GM18517 (cell line): Measurements from ENCODE around the gene KCNQ1.

Source experiments
- ATAC-seq: cut with Tn5 transposase; IDR thresholded peaks from one replicate; pipeline ENCODE4 v1.9.1; 2021; ENCODE audit warnings: mild to moderate bottlenecking, moderate library complexity; ENCODE audit not compliant: unreplicated experiment

The KCNQ1 gene

DNA sequence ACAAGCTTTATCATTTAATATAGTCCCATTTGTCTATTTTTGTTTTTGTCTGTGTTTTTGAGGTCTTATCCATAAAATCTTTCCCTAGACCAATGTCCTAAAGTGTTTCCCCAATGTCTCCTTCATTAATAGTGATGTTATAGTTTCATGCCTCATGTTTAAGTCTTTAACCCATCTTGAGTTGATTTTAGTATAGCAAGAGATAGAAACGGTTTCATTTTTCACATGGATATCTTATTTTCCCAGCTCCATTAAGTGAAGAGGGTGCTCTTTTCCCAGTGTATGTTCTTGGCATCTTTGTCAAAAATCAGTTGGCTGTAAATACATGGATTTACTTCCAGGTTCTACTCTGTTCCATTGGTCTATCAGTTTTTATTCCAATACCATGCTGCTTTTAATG, 196.8 kb downstream of the KCNQ1 start:
- no peak for ATAC-seq

GRCh38 chr11:2643746-2644145, 198.9 kb downstream of the KCNQ1 start:
- no peak for ATAC-seq

DNA sequence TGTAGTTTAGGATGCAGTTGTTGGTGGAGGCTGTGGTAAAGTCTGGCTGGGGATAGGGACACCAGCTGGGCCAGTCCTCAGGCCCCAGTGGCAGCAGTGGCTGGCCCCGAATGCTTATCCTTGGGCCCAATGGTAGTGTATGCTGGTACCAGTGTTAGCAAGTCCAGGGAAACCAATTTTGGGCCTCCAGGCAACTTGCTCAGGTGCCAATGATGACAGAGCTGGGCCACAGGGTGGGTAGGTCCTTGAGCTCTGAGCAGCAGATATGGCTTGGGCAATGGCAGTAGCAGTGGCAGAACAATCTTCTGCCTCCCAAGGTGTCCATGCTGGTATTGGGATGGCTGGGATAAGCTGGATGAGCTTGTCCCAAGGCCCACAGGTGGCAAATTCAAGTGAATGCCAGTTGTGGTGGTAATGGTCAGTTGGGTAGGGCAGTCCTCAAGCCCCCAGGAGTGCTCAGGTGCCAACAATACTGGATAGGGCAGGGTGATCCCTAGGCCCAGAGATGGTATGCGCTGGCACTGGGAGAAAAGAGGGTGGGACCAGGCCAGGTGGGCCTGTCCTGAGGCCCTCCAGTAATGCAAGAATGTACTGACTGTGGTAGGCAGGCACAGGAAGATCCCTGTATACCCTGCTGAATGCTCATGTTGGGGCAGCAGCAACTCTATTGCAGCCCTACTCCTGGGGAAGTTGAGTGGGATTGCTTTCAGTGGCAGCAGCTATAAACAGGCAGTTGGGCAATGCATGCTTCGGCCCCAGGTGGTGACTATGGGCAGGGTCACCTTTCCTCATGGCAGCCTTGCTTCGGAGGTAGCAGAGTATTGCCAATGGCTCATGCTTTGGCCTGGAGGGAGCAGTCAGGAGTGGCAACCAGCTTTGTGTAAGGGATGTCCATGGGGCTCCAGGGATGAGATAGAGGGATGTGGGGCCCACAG, 200.3 kb downstream of the KCNQ1 start:
- no peak for ATAC-seq

- no peak for ATAC-seq
Observed at GRCh38 chr11:2645779-2646118, 200.9 kb downstream of the KCNQ1 start.

DNA sequence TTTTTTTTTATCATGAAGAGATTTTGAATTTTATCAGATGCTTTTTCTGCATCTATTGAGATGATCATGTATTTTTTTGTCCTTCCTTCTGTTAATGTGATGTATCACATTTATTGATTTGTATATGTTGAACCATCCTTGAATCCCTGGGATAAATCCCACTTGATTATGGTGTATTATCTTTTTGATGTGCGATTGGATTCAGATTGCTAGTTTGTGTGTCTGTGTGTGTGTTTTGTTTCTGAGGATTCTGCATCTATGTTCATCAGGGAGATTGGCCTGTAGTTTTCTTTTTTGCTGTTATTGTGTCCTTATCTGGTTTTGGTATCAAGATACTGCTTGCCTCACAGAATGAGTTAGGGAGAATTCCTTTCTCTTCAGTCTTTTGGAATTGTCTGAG, 202.4 kb downstream of the KCNQ1 start:
- ATAC-seq, result no peak

- no peak for ATAC-seq
Observed at GRCh38 chr11:2647953-2648352, 203.1 kb downstream of the KCNQ1 start.

DNA sequence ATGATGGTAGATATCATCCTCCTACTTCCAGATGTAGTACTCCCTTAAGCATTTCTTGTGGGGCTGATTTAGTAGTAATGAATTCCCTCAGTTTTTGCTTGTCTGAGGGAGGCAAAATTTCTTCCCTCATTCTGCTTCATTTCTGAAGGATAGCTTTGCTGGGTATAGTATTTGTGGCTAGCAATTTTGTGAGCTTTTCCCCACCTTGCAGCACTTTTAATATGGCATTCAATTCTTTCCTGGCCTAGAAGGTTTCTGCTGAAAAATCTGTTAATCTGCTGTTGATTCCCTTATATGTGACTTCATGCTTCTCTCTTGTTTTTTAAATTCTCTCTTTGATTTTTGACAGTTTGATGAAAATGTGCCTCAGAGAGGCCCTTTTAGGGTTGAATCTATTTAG, 204.6 kb downstream of the KCNQ1 start:
- ATAC-seq, result no peak

- ATAC-seq, result no peak
Observed at GRCh38 chr11:2649848-2650247, 205.0 kb downstream of the KCNQ1 start.

DNA sequence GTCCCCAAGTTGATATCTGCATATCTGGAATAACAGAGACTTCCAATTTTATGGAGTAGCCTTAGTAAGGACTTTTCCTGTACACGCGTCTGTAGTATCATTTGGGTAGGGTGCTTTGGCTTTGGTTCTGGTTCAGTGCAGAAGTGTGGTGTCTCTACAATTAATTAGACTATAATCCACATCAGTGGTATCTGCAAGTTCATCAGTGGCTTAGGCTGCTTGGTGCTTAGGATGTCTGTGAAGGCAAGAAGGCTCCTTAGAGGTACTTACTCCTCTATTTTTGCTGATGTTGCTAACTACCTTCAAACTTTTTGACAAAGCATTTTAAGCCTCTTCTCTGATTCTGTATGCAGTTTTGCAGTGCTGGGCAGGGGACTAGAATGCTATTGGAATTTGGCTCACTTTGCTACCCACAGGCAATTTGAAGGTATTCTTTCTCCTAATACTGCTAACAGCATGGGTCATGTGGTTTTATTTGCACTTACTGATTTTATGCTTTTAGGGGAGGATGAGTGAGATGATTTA, 205.6 kb downstream of the KCNQ1 start:
- ATAC-seq, result no peak

DNA sequence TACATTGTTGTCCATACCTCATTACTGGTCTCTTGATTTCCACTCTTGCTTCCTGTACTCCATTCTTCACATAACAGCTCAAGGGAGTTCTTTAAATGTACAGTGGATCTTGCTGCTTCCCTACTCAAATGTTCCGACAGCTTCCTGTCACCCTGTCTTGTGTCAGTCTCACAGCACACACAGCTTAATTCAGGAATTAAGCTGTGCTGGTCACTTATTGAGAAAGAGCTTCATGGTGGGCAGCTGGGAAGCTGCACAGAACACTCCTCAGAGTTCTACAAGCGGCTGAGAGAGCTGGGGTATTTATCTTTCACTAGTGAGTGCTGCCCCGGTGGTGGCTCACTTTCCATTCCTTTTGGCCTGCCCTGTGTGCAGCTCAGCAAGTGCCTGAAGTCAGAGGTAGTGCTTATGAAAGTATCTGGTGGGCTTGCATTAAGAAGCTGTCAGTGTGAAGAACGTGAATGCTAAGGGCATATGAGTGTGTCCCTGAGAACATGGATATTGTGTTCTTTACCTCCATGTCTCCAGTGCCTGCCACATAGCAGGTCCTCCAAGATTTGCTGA, 206.3 kb downstream of the KCNQ1 start:
- no peak for ATAC-seq

GRCh38 chr11:2651826-2652271, 207.0 kb downstream of the KCNQ1 start:
- ATAC-seq, result no peak

DNA sequence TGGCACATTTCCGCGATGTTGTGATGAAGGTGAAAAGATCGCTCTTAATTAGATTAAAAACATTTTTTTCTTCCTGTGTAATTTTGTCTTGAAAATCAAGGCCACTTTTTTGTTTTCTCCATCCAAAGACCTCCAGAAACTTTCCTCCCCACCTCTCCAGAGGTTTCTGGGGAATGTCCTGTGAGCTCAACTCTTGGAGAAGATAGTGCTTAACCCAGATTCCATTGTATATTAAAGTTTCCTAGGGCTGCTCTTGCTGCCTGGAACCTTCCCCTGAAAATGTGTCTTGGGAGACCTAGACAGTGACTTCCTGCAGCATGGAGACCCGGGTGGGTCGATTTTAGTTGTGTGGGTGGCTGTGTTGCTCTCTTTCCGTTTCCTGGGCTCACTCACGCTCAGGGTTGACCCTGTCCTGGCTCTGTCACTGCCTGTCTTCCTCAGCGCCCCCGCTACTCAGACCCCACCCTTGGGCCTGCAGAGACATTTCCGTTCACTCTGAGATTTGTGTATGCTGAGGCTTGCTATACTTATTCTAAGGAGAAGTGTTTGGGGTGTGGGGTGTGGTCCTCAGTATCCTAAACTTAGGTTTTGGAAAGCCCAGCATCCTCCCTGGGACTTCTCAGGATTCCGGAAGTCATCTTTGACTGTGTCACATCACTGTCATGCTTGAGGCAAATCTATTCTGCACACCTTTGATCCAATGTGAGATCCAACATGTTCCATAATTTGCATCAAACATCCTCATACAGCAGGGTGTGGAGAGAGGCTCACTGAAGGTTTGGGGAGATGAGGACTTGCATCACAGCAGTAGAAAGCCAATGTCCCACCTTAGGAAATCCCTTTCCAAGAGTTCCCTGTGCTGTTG, 207.8 kb downstream of the KCNQ1 start:
- ATAC-seq, result no peak

DNA sequence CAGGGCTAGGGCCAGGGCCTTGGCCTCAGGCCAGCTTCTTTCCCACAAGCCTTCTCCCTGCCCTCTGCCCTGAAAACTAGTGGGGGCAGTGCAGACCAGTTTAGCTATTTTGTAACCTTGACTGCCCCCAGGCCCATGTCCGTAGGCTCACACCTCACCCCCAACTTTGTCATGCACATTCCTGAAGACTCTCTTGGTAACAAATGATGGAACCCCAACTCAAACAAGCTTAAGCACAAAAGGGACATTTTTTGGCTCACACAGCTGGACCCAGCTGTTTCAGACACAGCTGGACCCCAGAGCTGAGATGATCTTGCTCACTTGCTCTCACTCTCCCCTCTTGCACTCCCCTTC, 208.4 kb downstream of the KCNQ1 start:
- ATAC-seq, result no peak

GRCh38 chr11:2653930-2654739, 209.3 kb downstream of the KCNQ1 start:
- no peak for ATAC-seq

GRCh38 chr11:2655016-2655719, 210.4 kb downstream of the KCNQ1 start:
- no peak for ATAC-seq

GRCh38 chr11:2655834-2656622, 211.2 kb downstream of the KCNQ1 start:
- no peak for ATAC-seq

GRCh38 chr11:2656859-2657258, 212.1 kb downstream of the KCNQ1 start:
- ATAC-seq, result no peak

DNA sequence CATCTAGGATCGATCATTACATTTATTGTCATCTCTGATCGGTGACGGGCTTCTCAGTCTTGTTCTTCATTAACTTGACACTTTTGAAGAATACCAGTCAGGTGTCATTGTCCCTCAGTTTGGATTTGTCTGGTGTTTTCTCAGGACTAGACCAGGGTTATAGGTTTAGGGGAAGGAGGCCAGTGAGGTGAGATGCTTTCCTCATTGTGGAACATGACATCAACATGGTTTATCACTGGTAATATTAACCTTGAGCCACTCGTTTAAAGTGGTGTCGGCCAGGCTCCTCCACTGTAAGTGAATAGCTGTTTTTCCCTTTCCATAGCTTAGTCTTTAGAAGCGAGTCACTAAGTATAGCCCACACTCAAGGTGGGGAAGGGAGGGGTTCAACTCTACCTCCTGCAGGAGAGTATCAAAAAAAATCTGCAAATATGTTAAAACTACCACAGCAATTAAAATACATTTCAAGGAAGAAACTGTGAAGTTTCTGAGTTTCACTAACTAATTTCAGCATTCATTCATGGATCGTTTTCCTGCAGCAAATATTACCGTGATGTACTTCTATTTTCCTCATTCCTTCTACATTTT, 213.0 kb downstream of the KCNQ1 start:
- no peak for ATAC-seq
